SK-N-DZ (cell line): ENCODE measurements around the gene PRKACA. TPM values are rescaled to one million over a fixed set of nuclear protein-coding genes. Genes with fewer than 3 reads are reported as not detected.

Source experiments
- DNase-seq: peaks from one replicate; pipeline ENCODE4 v3.0.0-alpha.2; 2015; ENCODE audit warnings: low spot score
- polyA plus RNA-seq, 2 experiments: library from polyadenylated mRNA; depleted of rRNA; stranded (reverse); fragments of >200 nt; gene quantifications; 2 replicates each; pipeline ENCODE4 v1.2.3, GENCODE V29; 2014

PRKACA gene
- 42.1 and 57.4 TPM in 2 replicates for polyA plus RNA-seq (2014; cell fraction: cytosol; rRNA removed)
- 15.8 and 25.2 TPM in 2 replicates for polyA plus RNA-seq (2014; cell fraction: nucleus; rRNA removed)

- DNase-seq, result peak; percentile 97
Measured at GRCh38 chr19:14117668-14118164, at the start of gene PRKACA. PRKACA (minus strand) TSS chr19:14117762; CDS start chr19:14117547, 215 bp downstream.

- DNase-seq, result no peak
Measured at GRCh38 chr19:14166999-14167575, 49.5 kb upstream of the PRKACA start.

- no peak for DNase-seq
Measured at GRCh38 chr19:14165990-14166830, 48.6 kb upstream of the PRKACA start.

GRCh38 chr19:14164724-14165493 lies 47.3 kb upstream of the PRKACA start:
- no peak for DNase-seq

- no peak for DNase-seq
Measured at GRCh38 chr19:14164082-14164481, 46.5 kb upstream of the PRKACA start.

- no peak for DNase-seq
Measured at GRCh38 chr19:14162871-14163297, 45.3 kb upstream of the PRKACA start.

GRCh38 chr19:14161305-14161704 lies 43.7 kb upstream of the PRKACA start:
- DNase-seq, result no peak

GRCh38 chr19:14160017-14160703 lies 42.6 kb upstream of the PRKACA start:
- no peak for DNase-seq

GRCh38 chr19:14159059-14159458 lies 41.5 kb upstream of the PRKACA start:
- DNase-seq, result no peak

GRCh38 chr19:14158276-14159023 lies 40.9 kb upstream of the PRKACA start:
- DNase-seq, result no peak

GRCh38 chr19:14156971-14157717 lies 39.6 kb upstream of the PRKACA start:
- DNase-seq, result no peak

- DNase-seq, result no peak
Measured at GRCh38 chr19:14156122-14156521, 38.6 kb upstream of the PRKACA start.

- no peak for DNase-seq
Measured at GRCh38 chr19:14155371-14155770, 37.8 kb upstream of the PRKACA start.

GRCh38 chr19:14152713-14153112 lies 35.2 kb upstream of the PRKACA start:
- DNase-seq, result no peak

- DNase-seq, result no peak
Measured at GRCh38 chr19:14150770-14151661, 33.5 kb upstream of the PRKACA start.

- DNase-seq, result no peak
Measured at GRCh38 chr19:14150041-14150769, 32.6 kb upstream of the PRKACA start.

- DNase-seq, result no peak
Measured at GRCh38 chr19:14149509-14149994, 32.0 kb upstream of the PRKACA start.
